NCI-H526 treated with DMSO at 0.1 percent for 48 hours (cell line): ENCODE measurements around the gene LRRC53.
A peak's percentile ranks its signal among the peaks of the same experiment; 100 is the strongest.

ENCODE experiments used
- DNase-seq: peaks from one replicate; lab custom pipeline; 2025; lab: John Stamatoyannopoulos, UW

Gene LRRC53

GRCh38 chr1:74512170-74512915 is at the start of gene LRRC53:
Gene LRRC53 (minus strand): TSS chr1:74512611. CDS start chr1:74483349, 29,262 bp downstream.
- no peak for DNase-seq

- DNase-seq: no peak
Observed at GRCh38 chr1:74549932-74550331, 37.5 kb upstream of the LRRC53 start.

- DNase-seq: no peak
Observed at GRCh38 chr1:74548961-74549750, 36.7 kb upstream of the LRRC53 start.

- no peak for DNase-seq
Observed at GRCh38 chr1:74545821-74546220, 33.4 kb upstream of the LRRC53 start.

- DNase-seq: no peak
Observed at GRCh38 chr1:74534241-74534640, 21.8 kb upstream of the LRRC53 start.

GRCh38 chr1:74531796-74532195 is 19.4 kb upstream of the LRRC53 start:
- DNase-seq: no peak

- DNase-seq: no peak
Observed at GRCh38 chr1:74530892-74531291, 18.5 kb upstream of the LRRC53 start.

- DNase-seq: no peak
Observed at GRCh38 chr1:74528123-74528522, 15.7 kb upstream of the LRRC53 start.

- DNase-seq: no peak
Observed at GRCh38 chr1:74526708-74527107, 14.3 kb upstream of the LRRC53 start.

- no peak for DNase-seq
Observed at GRCh38 chr1:74523873-74524480, 11.6 kb upstream of the LRRC53 start.

- no peak for DNase-seq
Observed at GRCh38 chr1:74522148-74522547, 9.7 kb upstream of the LRRC53 start.

- DNase-seq: no peak
Observed at GRCh38 chr1:74517599-74518051, 5.2 kb upstream of the LRRC53 start.

- DNase-seq: peak; percentile 62
Observed at GRCh38 chr1:74513411-74514300, 1.2 kb upstream of the LRRC53 start.

GRCh38 chr1:74508449-74508848 is 4.0 kb downstream of the LRRC53 start:
- DNase-seq: no peak

GRCh38 chr1:74505928-74506710 is 6.3 kb downstream of the LRRC53 start:
- no peak for DNase-seq

GRCh38 chr1:74504933-74505512 is 7.4 kb downstream of the LRRC53 start:
- DNase-seq: no peak

GRCh38 chr1:74504125-74504932 is 8.1 kb downstream of the LRRC53 start:
- peak; percentile 61 for DNase-seq

GRCh38 chr1:74502858-74503257 is 9.6 kb downstream of the LRRC53 start:
- DNase-seq: no peak

- DNase-seq: no peak
Observed at GRCh38 chr1:74502432-74502831, 10.0 kb downstream of the LRRC53 start.

- no peak for DNase-seq
Observed at GRCh38 chr1:74498901-74499300, 13.5 kb downstream of the LRRC53 start.
